ENCODE data around the gene NPEPPS.
A peak's percentile ranks its signal among the peaks of the same experiment; 100 is the strongest.
"Not testable (repeated sequence)": the region's sequence is repeated elsewhere in the genome, so short reads cannot be mapped to it uniquely, and the experiment has no call there.

Gene NPEPPS

DNA sequence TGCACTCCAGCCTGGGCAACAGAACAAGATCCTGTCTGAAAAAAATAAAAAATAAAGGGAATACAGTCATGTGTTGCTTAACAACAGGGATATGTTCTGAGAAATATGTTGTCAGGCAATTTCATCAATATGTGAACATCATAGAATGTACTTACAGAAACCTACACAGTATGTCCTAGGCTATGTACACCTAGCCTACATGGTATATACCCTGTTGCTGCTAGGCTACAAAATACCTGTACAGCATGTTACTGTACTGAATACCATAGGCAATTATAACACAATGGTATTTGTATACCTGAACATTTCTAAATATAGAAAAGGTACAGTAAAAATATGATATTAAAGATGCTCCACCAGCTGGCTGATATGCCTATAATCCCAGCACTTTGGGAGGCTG lies 62.6 kb downstream of the NPEPPS start:
- H3K4me3 ChIP-seq; H3K27me3 ChIP-seq (ENCODE audit: low read depth); in situ Hi-C loops (cut with MboI; ENCODE audit: low sequenced_read_pairs); H3K4me1 ChIP-seq; H3K9me3 ChIP-seq; DNase-seq (ENCODE audit: low spot score in 2 of 2): not testable (repeated sequence)
- peaks cover 31% of the 10 kb centered on the region for H3K36me3 ChIP-seq (replicated peaks)

GRCh38 chr17:47603830-47604597 lies 73.1 kb downstream of the NPEPPS start:
- Histone ChIP-seq H3K9me3 (no peaks in the 10 kb centered on the region), H3K36me3 (replicated peaks) (peaks cover 58% of the 10 kb centered on the region)
- in situ Hi-C loops (cut with MboI; ENCODE audit: low sequenced_read_pairs) = loop anchor here (25.0 kb wide), 3 partner anchors 242 to 467 kb away; no protein-coding TSS in a partner anchor

DNA sequence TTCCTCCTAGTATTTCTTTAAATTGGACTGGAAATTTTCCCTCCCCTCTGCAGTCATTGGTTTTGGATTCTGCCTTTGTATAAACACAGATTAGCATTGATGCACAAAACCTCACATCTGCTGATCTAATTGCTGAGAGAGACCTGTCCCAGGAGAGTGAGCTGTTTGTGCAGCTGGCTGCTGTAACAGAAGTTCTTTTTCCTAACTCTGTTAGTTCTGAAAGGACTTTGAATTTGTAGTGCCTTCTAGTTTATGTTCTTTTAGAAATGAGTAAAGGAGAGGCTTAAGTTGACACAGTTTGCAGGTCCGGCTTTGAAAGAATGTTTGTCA lies 73.7 kb downstream of the NPEPPS start:
- peak; percentile 64 to 84 for DNase-seq (ENCODE audit: low spot score in 2 of 2)
- peaks cover 24% of the 10 kb centered on the region for H3K4me1 ChIP-seq
- H3K36me3 ChIP-seq (replicated peaks) = peaks cover 58% of the 10 kb centered on the region
- H3K9me3 ChIP-seq = no peaks in the 10 kb centered on the region
- in situ Hi-C loops (cut with MboI; ENCODE audit: low sequenced_read_pairs) = loop anchor here (25.0 kb wide), 3 partner anchors 242 to 467 kb away; no protein-coding TSS in a partner anchor
- H3K27me3 ChIP-seq (ENCODE audit: low read depth) = no peaks in the 10 kb centered on the region
- H3K4me3 ChIP-seq = no peak overlapping the region

More at GRCh38 chr17:47603830-47604597, 73.1 kb downstream of the NPEPPS start:
- Histone ChIP-seq H3K27me3 (ENCODE audit: low read depth) (no peaks in the 10 kb centered on the region), H3K4me1 (peaks cover 24% of the 10 kb centered on the region), H3K4me3 (no peak overlapping the region)
- no peak for DNase-seq (ENCODE audit: low spot score in 2 of 2)

- in situ Hi-C loops (cut with MboI; ENCODE audit: low sequenced_read_pairs) = loop anchor here (25.0 kb wide), 3 partner anchors 243 to 468 kb away; no protein-coding TSS in a partner anchor
- peaks cover 57% of the 10 kb centered on the region for H3K36me3 ChIP-seq (replicated peaks)
- DNase-seq (ENCODE audit: low spot score in 2 of 2) = peak in 1 of 2 experiments; percentile 75
- no peaks in the 10 kb centered on the region for H3K9me3 ChIP-seq
- no peak overlapping the region for H3K4me3 ChIP-seq
- peaks cover 24% of the 10 kb centered on the region for H3K4me1 ChIP-seq
- H3K27me3 ChIP-seq (ENCODE audit: low read depth) = no peaks in the 10 kb centered on the region
Measured at GRCh38 chr17:47605011-47605410, 74.1 kb downstream of the NPEPPS start.

GRCh38 chr17:47607481-47607880 lies 76.6 kb downstream of the NPEPPS start:
- DNase-seq (ENCODE audit: low spot score in 2 of 2) = no peak
- no peak overlapping the region for H3K4me3 ChIP-seq
- in situ Hi-C loops (cut with MboI; ENCODE audit: low sequenced_read_pairs) = loop anchor here (25.0 kb wide), 3 partner anchors 245 to 470 kb away; no protein-coding TSS in a partner anchor
- H3K9me3 ChIP-seq = no peaks in the 10 kb centered on the region
- H3K36me3 ChIP-seq (replicated peaks) = peaks cover 46% of the 10 kb centered on the region
- no peaks in the 10 kb centered on the region for H3K27me3 ChIP-seq (ENCODE audit: low read depth)
- H3K4me1 ChIP-seq = peaks cover 24% of the 10 kb centered on the region

DNA sequence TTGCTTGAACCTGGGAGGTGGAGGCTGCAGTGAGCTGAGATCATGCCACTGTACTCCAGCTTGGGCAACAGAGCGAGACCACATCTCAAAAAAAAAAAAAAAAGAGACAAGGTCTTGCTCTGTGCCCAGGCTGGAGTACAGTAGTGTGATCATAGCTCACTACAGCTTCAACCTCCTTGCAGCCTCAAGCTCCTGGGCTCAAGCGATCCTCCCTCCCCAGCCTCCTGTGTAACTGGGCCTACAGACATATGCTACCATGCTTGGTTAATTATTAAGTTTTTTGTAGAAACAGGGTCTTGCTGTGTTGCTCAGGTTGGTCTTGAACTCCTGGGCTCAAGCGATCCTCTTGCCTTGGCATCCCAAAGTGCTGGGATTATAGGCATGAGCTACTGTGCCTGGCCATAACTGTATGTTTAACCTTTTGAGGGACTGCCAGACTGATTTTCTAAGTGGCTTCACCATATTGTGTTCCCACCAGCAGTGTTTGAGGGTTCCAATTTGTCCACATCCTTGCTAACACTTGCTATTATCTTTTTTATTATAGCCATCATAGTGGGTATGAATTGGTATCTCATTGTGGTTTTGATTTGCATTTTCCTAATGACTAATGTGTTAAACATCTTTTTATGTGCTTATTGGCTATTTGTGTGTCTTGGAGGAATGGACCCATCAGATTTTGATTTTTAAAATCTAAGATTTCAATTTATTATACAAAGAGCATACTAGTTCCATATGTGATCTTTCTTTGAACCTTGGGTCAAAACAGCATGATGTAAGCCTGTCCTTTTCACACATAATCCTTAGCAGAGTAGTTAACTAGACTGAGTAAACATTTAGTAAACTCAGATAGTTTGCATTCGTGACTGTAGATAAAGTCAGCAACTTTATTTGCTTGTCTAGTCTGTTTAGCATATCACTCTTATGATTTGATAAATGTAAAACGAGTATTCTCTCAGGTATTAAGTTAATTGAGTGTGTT lies 80.8 kb downstream of the NPEPPS start:
- H3K4me1 ChIP-seq = no peaks in the 10 kb centered on the region
- DNase-seq (ENCODE audit: low spot score in 2 of 2) = no peak
- H3K27me3 ChIP-seq (ENCODE audit: low read depth) = no peaks in the 10 kb centered on the region
- in situ Hi-C loops (cut with MboI; ENCODE audit: low sequenced_read_pairs) = loop anchor here (10.0 to 25.0 kb wide), 4 partner anchors 117 to 474 kb away; no protein-coding TSS in a partner anchor
- H3K9me3 ChIP-seq = no peaks in the 10 kb centered on the region
- no peak overlapping the region for H3K4me3 ChIP-seq
- H3K36me3 ChIP-seq (replicated peaks) = peaks cover 55% of the 10 kb centered on the region

DNA sequence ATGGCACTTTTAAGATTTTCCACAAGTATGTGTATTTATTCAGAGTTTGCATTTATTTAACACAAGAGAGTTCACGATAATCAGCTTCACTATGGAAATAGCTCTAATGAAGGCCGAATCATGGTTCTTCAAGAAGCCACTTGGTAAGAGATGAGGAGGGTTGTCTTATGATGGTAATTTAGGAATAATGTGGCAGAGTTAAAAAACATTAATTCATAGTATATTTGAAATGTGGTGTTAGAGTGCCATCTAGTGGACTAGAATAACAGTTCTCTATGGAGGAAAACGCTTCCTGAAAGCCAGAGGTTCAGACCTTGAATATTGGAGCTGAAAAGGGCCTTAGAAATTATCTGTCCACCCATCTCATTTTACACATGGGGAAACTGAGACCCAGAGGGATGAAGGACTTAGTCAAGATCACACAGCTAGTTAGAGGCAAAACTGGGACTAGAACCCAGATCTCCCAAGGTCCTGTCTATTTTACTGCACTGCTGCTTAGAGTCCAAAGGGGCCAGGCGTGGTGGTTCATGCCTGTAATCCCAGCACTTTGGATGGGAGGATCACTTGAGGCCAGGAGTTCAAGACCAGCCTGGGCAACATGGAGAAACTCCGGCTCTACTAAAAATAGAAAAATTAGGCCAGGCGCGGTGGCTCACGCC lies 85.0 kb downstream of the NPEPPS start:
- H3K27me3 ChIP-seq (ENCODE audit: low read depth) = no peaks in the 10 kb centered on the region
- peak in 1 of 2 experiments; percentile 72 for DNase-seq (ENCODE audit: low spot score in 2 of 2)
- no peak overlapping the region for H3K4me3 ChIP-seq
- H3K36me3 ChIP-seq (replicated peaks) = peaks cover 70% of the 10 kb centered on the region
- in situ Hi-C loops (cut with MboI; ENCODE audit: low sequenced_read_pairs) = loop anchor here (10.0 to 25.0 kb wide), 4 partner anchors 121 to 479 kb away; no protein-coding TSS in a partner anchor
- H3K4me1 ChIP-seq = no peaks in the 10 kb centered on the region
- no peaks in the 10 kb centered on the region for H3K9me3 ChIP-seq

DNA sequence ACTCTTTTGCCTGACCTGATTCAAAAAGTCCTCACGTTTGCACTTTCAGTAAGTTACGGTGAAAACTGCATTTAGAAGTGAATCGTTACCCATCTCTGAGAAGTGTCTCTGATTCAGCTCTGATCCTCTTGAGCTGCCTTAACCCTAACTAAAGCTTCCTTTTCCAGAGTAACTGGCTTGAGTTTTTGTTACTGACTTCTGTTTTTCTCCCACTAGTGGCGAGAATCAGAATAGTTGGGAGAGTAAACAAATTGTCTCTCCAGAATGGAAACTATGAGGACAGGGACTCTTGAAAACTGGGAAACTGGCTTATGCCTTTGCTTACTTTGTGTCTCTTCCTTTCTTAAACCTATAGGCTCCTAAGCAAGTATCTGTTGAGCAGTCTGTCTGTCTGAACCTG lies 87.5 kb downstream of the NPEPPS start:
- Histone ChIP-seq H3K4me3 (no peak overlapping the region), H3K4me1 (no peaks in the 10 kb centered on the region), H3K9me3 (no peaks in the 10 kb centered on the region), H3K36me3 (replicated peaks) (peaks cover 69% of the 10 kb centered on the region), H3K27me3 (ENCODE audit: low read depth) (no peaks in the 10 kb centered on the region)
- in situ Hi-C loops (cut with MboI; ENCODE audit: low sequenced_read_pairs) = loop anchor here (10.0 to 25.0 kb wide), 4 partner anchors 124 to 481 kb away; no protein-coding TSS in a partner anchor
- no peak for DNase-seq (ENCODE audit: low spot score in 2 of 2)

DNA sequence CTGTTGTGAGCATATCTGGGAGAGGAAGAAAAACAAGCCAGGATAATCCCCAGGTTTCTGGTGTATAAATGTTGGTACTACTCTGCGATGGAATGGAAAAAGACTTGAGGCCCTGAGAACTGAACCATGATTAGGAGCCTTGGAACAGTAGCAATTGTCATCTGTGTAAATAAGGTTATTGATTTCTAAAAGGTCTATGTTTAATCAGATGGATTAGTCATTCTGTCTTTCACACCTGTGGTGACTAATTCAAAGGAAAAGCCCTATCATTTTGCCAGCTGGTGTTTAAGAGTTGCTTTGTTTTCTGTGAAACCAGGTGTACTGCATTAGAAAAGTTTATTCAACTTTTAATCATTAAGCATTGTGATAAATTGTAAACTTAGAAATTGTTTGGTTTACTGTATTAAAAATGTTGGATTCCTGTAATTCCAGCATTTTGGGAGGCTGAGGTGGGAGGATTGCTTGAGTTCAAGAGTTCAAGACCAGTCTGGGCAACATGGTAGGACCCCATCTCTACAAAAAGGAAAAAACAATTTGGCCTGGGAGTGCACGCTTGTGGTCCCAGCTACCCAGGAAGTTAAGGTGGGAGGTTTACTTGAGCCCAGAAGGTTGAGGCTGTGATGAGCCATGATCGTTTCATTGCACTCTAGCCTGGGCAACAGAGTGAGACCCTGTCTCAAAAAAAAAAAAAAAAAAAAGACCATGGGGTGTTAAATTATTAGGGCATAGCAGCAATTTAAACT lies 89.8 kb downstream of the NPEPPS start:
- Histone ChIP-seq H3K27me3 (ENCODE audit: low read depth) (no peaks in the 10 kb centered on the region), H3K36me3 (replicated peaks) (peaks cover 61% of the 10 kb centered on the region)
- in situ Hi-C loops (cut with MboI; ENCODE audit: low sequenced_read_pairs) = loop anchor here (25.0 kb wide), 3 partner anchors 258 to 483 kb away; no protein-coding TSS in a partner anchor

GRCh38 chr17:47621293-47622179 lies 90.6 kb downstream of the NPEPPS start:
- Histone ChIP-seq H3K27me3 (ENCODE audit: low read depth) (no peaks in the 10 kb centered on the region), H3K4me1 (no peaks in the 10 kb centered on the region), H3K9me3 (no peaks in the 10 kb centered on the region), H3K4me3 (no peak overlapping the region), H3K36me3 (replicated peaks) (peaks cover 56% of the 10 kb centered on the region)
- DNase-seq (ENCODE audit: low spot score in 2 of 2) = no peak
- in situ Hi-C loops (cut with MboI; ENCODE audit: low sequenced_read_pairs) = loop anchor here (25.0 kb wide), 3 partner anchors 259 to 484 kb away; no protein-coding TSS in a partner anchor

More for the DNA sequence above, 89.8 kb downstream of the NPEPPS start:
- H3K9me3 ChIP-seq = no peaks in the 10 kb centered on the region
- no peaks in the 10 kb centered on the region for H3K4me1 ChIP-seq
- H3K4me3 ChIP-seq = no peak overlapping the region
- DNase-seq (ENCODE audit: low spot score in 2 of 2) = no peak

DNA sequence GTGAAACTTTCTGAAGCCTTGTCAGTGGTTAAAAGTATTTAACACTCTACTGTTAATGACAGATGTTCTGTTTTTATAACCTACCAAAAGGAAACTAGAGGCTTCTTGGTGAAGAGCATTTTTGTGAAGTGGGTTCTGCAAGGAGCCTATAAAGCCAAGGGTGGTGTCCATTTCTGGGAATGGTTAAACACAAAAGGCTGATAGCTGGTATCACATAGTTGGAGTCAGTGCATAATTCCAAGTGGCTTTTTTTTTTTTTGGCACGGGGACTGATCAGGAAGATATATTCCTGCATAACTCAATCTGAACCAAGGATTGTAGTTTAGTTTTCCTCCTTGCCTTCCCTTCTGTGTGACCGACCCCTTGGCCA lies 91.3 kb downstream of the NPEPPS start:
- H3K9me3 ChIP-seq = no peaks in the 10 kb centered on the region
- no peaks in the 10 kb centered on the region for H3K4me1 ChIP-seq
- no peaks in the 10 kb centered on the region for H3K27me3 ChIP-seq (ENCODE audit: low read depth)
- H3K36me3 ChIP-seq (replicated peaks) = peaks cover 52% of the 10 kb centered on the region
- in situ Hi-C loops (cut with MboI; ENCODE audit: low sequenced_read_pairs) = loop anchor here (25.0 kb wide), 3 partner anchors 260 to 485 kb away; no protein-coding TSS in a partner anchor
- no peak for DNase-seq (ENCODE audit: low spot score in 2 of 2)
- no peak overlapping the region for H3K4me3 ChIP-seq

DNA sequence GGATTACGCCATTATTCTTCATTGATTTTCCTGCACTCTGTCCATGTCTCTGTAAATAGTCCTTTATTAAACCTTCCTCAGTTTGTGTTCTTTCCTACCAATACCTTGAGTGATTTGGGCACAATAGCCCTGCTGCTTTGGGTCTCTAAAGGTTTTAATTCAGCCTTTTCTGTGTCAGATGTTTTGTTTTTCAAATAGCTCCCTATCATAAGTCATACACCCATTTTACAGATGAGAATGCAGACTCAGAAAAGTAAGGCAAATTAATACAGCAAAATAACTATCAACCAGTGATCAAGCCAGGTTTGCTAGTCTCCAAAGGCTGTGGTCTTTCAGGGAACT lies 93.8 kb downstream of the NPEPPS start:
- in situ Hi-C loops (cut with MboI; ENCODE audit: low sequenced_read_pairs) = loop anchor here (25.0 kb wide), 4 partner anchors 262 to 912 kb away; no protein-coding TSS in a partner anchor
- no peak for DNase-seq (ENCODE audit: low spot score in 2 of 2)
- no peak overlapping the region for H3K4me3 ChIP-seq
- H3K4me1 ChIP-seq = no peaks in the 10 kb centered on the region
- no peaks in the 10 kb centered on the region for H3K27me3 ChIP-seq (ENCODE audit: low read depth)
- no peaks in the 10 kb centered on the region for H3K9me3 ChIP-seq
- H3K36me3 ChIP-seq (replicated peaks) = peaks cover 28% of the 10 kb centered on the region

Measured in HAP-1 (cell line).